Measurements from ENCODE around the gene STMN3. TPM values are rescaled to one million over a fixed set of nuclear protein-coding genes. Genes with fewer than 3 reads are reported as not detected.

Gene STMN3
- total and polyA plus RNA-seq, 2 of the 8 experiments (the other 6 are each of a cell fraction or from before 2014, with no cell fraction given): 51.5 to 63.1 TPM

DNA sequence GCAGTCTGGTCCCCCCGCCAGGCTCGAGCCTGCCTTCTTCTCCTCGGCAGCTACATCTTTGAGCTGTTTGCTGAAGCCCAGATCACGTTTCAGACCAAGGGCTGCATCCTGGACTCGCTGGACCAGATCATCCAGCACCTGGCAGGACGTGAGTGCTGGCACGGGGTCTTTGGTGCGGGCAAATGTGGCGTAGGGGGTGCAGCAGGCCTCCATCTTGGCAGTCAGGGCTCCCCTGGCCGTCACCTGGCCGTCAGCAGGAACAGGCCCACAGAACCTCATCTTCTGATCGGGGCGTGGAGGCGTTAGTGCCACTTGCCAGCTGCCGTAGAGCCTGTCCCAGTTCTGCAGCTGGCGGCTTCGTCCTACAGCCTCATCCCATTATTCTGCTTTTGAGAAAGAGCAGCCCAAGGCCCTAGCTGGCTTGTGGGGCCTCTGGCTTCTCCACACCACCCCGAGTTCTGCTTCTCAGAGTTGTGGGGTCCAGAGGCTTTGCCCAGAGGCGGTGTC is 26.6 kb upstream of the STMN3 start:
- H3K9ac ChIP-seq (replicated peaks in 1 of 4; ENCODE audit: extremely low read depth in 1 of 4, low read depth in 3 of 4, low read length in 3 of 4): no peak overlapping the region
- no peak for FAIRE-seq
- ChIA-PET CTCF (ENCODE audit: partially characterized antibody) (interaction anchor here (0.9 to 1.1 kb wide), 2 partner anchors 22 to 141 kb away, joined by 3 to 4 read pairs; partner anchors contain the start of gene RTEL1), POLR2A (ENCODE audit: partially characterized antibody) (interaction anchor here (0.9 to 1.7 kb wide), 4 partner anchors 9 to 22 kb away, joined by 4 to 6 read pairs (median 6); partner anchors contain the start of gene RTEL1)
- no peaks in the 10 kb centered on the region for H3K4me1 ChIP-seq (replicated peaks in 1 of 4; ENCODE audit: control insufficient read depth in 3 of 4, insufficient read depth in 4 of 4, low read length in 3 of 4)
- H2AFZ ChIP-seq (ENCODE audit: low read length): no peak overlapping the region
- no peak overlapping the region for H2BK12ac ChIP-seq (ENCODE audit: low read depth, low read length)
- H3K23me2 ChIP-seq (ENCODE audit: low read depth, low read length): no peaks in the 10 kb centered on the region; the same call in 1 of the 2 replicates
- no peaks in the 10 kb centered on the region for H3K27me3 ChIP-seq (replicated peaks in 1 of 4; ENCODE audit: control insufficient read depth in 3 of 4, extremely low read depth in 1 of 4, insufficient read depth in 3 of 4, low read length in 3 of 4)
- no peaks in the 10 kb centered on the region for H3K9me3 ChIP-seq (ENCODE audit: insufficient read depth in 2 of 2, low read depth in 1 of 2, low read length in 1 of 2)
- no peak overlapping the region for H3K4me2 ChIP-seq (ENCODE audit: insufficient read depth in 1 of 2, low read depth in 2 of 2, low read length in 2 of 2)
- no peak overlapping the region; the same call in 1 of the 2 replicates for H3K27ac ChIP-seq (ENCODE audit: low read depth, low read length)
- no peak for DNase-seq (ENCODE audit: low read depth in 1 of 2, low spot score in 2 of 2)
- H3K4me3 ChIP-seq (ENCODE audit: extremely low read depth in 1 of 4, insufficient read depth in 2 of 4, low read depth in 3 of 4, low read length in 4 of 4): no peak overlapping the region
- H2BK5ac ChIP-seq (ENCODE audit: low read depth, low read length): no peak overlapping the region
- no peak overlapping the region for H2BK20ac ChIP-seq (ENCODE audit: low read length)
- no peak overlapping the region for H2AK5ac ChIP-seq (ENCODE audit: low read depth, low read length)
- no peak overlapping the region for H3K23ac ChIP-seq (ENCODE audit: insufficient read length)
- no peak overlapping the region for H3K56ac ChIP-seq (replicated peaks; ENCODE audit: insufficient read length, low read depth, low read length)
- H4K8ac ChIP-seq (ENCODE audit: extremely low read depth, insufficient read depth, low read length): no peak overlapping the region
- no peak overlapping the region for H3K18ac ChIP-seq (ENCODE audit: extremely low read depth, low read length)
- no peaks in the 10 kb centered on the region for H3K79me2 ChIP-seq (ENCODE audit: control insufficient read depth in 1 of 2, insufficient read depth in 2 of 2, low read length in 2 of 2)
- no peak overlapping the region for H4K91ac ChIP-seq (replicated peaks; ENCODE audit: insufficient read length, low read length)
- no peak overlapping the region for H3K4ac ChIP-seq (replicated peaks; ENCODE audit: insufficient read length, low read depth, low read length)
- no peak for TF ChIP-seq FOSL1 (IDR thresholded peaks at IDR 0.05; ENCODE audit: insufficient read depth, low read depth, low read length)
- no peak for TF ChIP-seq NRF1 (IDR thresholded peaks at IDR 0.05; ENCODE audit: low read depth, low read length)
- no peak for TF ChIP-seq GTF2F1 (IDR thresholded peaks at IDR 0.05; ENCODE audit: borderline replicate concordance, low read depth, low read length)
- H4K5ac ChIP-seq (ENCODE audit: insufficient read length, low read depth, low read length): no peak overlapping the region
- WGBS, 2 experiments (ENCODE audit: extremely low coverage in 1 of 2, insufficient coverage in 1 of 2, insufficient read length in 1 of 2, insufficient replicate concordance in 2 of 2, low coverage in 1 of 2, low lambda C conversion rate in 2 of 2, missing lambda C conversion rate in 1 of 2): 89% methylated on average over 19 of the region's 19 CpGs; no CpG with 5 or more reads in 1 of the 2 experiments
- H2BK120ac ChIP-seq (replicated peaks; ENCODE audit: low read depth, low read length): no peak overlapping the region
- peaks cover 0 to 5% (median 2%) of the 10 kb centered on the region in 4 experiments; a peak in 4 of 8 replicates for H3K36me3 ChIP-seq (ENCODE audit: control insufficient read depth in 2 of 4, insufficient read depth in 4 of 4, low read length in 3 of 4)
- H3K14ac ChIP-seq (ENCODE audit: insufficient read length): no peak overlapping the region
- peaks cover 0 to 7% of the 10 kb centered on the region in 2 experiments for H4K20me1 ChIP-seq (replicated peaks in 1 of 2; ENCODE audit: control insufficient read depth in 1 of 2, insufficient read depth in 2 of 2, low read length in 2 of 2)
- no peak overlapping the region for H2BK15ac ChIP-seq (ENCODE audit: low read length)
- H3K79me1 ChIP-seq (ENCODE audit: low read depth, low read length): no peaks in the 10 kb centered on the region

Data from H1 (cell line).